ENCODE results near the gene IGFL4.

The IGFL4 gene

DNA sequence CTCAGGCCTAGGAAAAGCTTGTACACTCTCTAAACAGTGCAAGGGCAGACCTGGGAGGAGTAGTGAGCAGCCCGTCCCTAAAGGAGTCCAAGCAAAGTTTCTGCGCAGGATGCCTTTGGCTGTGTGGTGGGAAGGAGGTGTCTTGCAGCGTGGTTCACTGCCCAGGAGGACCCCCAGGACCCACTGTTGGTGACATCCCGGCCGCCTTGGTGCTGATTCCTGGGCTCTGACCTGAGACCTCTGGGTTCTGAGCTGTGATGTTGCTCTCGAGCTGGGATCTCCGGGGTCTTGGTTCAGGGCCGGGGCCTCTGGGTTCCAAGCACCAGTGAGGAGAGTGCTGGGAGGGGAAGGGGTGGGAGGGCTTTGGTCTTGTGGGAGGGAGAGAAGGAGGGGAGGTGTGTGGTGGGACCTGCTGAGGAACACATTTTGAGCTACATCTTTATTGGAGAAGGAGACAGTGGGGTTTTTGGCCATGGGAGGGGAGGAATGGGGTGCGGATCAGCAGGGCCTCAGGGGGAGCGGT, 22.0 kb downstream of the IGFL4 start:
- DNase-seq: no peak

GRCh38 chr19:46017874-46018675, 22.7 kb downstream of the IGFL4 start:
- DNase-seq: no peak

DNA sequence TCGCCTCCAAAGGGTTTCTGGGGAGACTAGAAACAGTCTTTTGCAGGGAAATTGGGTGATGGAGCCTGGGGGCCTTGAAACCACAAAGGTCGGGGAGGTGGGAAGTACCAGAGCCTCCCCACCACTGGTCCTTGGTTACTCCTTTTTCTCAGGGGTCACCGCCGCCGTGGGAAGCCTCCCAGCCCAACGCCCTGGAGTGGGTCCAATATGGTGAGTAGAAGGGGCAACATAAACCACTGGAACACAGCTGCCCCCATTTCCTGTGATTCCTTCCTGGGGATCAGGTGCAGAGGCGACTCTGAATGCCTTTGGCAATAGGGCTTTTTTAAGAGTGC, 23.7 kb downstream of the IGFL4 start:
- DNase-seq: no peak

GRCh38 chr19:46016426-46017094, 24.2 kb downstream of the IGFL4 start:
- peak; percentile 73 to 74 for DNase-seq

DNA sequence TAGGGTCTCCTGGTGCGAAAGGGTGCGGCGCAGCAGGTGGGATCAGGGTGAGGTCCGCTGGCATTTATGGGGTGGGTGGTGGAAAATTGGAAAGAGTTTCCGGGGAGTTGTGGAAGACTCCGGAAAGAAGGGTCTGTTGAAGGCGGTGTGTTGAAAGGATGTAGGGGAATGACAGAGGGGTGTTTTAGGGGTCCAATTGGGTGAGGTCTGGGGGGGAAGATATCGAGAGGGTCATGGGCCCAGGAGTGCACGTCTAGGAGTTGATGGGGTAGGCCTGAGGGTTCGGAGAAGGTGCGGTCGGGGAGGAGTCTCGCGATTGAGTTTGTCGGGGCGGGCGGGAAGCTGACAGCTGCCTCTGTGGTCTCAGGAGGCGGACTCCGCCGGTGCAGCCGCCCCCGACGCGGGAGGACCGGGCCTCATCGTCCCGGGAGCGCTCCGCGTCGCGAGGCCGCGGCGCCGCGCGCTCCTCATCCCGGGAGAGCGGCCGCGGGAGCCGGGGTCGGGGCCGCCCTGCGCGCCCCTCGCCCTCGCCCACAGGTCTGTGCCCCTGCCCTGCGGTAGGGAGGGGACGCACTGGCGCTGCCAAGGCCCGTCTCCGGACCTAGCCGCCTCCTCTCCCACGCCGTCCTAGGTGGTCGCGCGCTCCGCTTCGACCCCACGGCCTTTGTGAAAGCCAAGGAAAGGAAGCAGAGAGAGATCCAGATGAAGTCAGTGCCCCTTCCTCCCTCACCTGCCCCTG, 24.9 kb downstream of the IGFL4 start:
- peak in 1 of 2 experiments; percentile 21 for DNase-seq

GRCh38 chr19:46014941-46015686, 25.7 kb downstream of the IGFL4 start:
- DNase-seq: peak; percentile 58 to 63

- DNase-seq: no peak
Observed at GRCh38 chr19:46014534-46014933, 26.3 kb downstream of the IGFL4 start.

DNA sequence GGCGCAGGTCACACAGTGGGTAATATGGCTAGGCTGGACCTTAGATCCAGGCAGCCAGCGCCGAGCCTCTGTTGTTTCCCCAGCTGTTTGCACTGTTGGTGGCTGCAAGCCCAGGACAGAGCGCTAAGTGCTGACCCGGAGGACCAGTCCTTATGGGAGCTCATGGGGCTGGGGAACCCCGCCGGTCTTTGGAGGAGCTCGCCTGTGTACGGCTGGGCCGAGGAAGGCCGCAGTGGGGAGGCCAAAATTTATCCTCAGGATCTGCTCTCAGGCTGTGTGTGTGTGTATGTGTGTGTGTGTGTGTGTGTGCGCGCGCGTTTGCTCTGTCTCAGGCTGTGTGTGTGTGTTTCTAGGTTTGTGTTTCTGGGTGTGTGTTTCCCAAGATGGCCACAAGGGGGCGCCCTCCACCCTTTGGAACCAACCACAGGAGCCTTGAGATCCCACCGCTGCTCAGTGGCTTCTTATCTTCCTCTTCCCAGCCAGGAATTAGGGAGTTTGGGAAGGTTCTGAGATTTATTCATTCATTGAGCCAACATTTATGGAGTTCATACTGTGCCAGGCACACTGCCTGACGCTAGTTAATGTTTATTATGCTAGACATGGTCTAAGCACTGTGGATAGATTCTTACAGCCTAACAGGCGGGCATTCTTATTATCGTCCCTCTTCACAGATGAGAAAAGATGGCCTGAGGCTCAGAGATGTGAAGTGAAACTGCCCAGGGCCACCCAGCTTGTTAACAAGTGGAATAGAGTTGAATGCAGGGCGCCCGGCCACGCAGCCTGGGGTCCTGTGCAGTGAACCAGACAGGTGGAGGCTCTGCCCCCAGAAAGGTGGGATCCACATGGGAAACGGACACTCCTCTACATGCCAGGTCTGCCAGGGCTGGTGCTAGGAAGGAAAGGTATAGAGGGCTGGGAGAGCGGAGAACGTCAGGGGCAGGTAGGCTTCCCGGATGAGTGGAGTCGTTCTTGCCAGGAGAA, 31.0 kb downstream of the IGFL4 start:
- peak; percentile 58 to 63 for DNase-seq

DNA sequence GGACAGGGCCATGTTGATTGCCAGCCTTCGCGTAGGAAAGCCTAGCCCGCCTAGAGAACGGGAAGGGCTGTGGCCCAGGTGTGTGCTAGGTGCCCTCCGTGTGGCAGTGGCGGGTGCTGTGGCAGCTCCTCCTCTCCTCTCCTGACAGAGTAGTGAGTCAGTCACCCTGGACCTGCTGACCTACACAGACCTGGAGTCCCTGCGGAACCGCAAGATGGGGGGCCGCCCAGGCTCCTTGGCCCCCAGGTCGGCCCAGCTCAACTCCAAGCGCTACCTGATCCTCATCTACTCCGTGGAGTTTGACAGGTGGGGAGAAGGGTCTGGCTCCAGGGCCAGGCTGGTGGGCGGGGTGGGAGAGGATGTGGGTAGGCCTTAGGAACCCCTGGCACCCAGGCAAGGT, 34.4 kb downstream of the IGFL4 start:
- DNase-seq: no peak

GRCh38 chr19:46002678-46003275, 38.0 kb downstream of the IGFL4 start:
- no peak for DNase-seq

- DNase-seq: peak; percentile 82 to 84
Observed at GRCh38 chr19:46000491-46001246, 40.1 kb downstream of the IGFL4 start.

GRCh38 chr19:45999653-46000121, 41.1 kb downstream of the IGFL4 start:
- DNase-seq: no peak

GRCh38 chr19:45998834-45999233, 42.0 kb downstream of the IGFL4 start:
- DNase-seq: no peak

GRCh38 chr19:45996933-45997332, 43.9 kb downstream of the IGFL4 start:
- no peak for DNase-seq

DNA sequence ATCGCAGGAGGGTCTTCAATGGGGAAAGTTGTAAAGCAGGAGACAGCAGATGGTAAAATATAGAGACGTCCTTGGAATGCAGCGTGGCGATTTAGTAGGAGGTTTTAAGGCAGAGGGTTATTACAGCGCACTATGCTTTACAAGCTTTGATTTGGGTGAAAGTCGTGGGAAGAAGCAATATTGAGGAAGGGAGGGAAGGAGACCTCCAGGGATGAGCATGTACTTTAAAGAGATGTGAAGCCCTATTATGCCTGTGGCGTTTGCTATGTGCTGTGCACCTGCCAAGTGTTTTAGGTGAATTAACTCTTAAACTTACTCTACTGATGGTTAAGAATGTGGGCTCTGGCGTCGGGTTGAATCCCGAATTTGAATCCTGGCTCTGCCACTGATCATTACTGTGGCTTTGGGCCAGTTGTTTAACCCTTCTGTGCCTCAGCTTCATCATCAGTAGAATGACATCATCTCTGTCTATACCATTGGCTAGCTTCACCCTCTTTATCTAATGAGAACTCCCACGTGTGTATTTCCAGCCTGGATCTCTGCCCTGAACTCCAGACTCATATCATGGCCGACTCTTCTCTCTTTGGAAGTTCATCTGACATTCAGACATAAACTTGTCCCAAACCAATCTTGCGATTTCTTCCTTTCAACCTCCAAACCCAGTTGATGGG, 45.0 kb downstream of the IGFL4 start:
- no peak for DNase-seq

DNA sequence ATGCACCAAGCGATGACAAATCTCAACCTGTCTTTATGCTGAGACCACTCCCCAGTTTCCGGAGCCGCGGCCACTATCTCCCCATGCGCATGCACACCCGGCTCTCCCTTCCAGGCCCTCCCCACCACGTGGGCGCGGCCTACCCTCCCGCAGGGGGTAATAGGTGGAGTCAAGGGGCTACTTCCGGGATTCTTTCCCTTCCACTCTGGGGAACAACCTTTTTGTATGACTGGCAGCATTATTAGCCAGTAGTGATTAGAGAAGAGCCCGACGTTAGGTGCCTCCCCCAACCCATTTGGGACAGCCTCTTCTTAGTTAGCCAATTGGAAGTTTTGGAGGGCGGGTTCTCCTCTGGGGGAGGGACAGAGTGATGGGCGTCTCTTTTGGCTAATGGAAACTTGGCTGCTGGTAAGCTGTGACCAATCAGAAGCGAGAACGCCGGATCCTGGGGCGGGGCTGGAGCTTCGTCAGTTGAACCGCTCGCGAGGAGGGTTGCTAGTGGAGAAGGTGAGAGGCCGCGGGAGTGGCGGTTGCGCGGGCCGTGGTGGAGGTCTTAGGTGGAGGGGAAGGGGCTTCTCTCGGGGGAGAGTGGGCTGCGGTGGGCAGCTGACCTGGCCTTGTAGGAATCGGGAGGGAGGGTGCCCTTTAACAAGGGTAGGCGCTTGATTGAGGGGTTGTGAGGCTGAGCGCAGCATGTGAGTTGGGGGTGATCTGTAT, 45.6 kb downstream of the IGFL4 start, which contains the start of gene CCDC61:
Gene CCDC61 (plus strand): TSS at position 470 of the 717 bp plus-strand sequence. CDS start 7,552 bp downstream, outside the sequence.
- peak; percentile 93 to 94 for DNase-seq

GRCh38 chr19:45994456-45994997, 46.3 kb downstream of the IGFL4 start:
- no peak for DNase-seq

DNA sequence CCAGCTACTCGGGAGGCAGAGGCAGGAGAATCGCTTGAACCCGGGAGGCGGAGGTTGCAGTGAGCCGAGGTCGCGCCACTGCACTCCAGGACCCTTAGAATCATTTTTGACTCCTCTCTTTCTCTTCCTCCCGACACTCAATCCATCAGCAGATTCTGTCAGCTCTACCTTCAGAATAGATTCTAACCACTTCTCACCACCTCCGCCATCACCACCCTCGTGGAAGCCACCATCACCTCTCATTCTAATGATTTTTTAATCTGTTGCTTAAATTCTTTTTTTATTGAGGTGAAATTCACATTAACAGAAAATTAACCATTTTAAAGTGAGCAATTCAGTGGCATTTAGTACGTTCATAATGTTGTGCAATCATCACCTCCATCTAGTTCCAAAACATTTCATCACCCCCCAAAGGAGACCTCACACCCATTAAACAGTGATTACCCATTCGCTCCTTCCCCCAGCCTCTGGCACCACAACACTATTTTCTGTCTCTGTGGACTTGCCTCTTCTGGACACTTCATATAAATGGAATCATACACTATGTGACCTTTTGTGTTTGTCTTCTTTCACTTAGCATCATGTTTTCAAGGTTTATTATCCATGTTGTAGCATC, 50.6 kb downstream of the IGFL4 start:
- DNase-seq: no peak
